H9 (cell line): ENCODE results near the gene IL3. TPM values are rescaled to one million over a fixed set of nuclear protein-coding genes. Genes with fewer than 3 reads are reported as not detected.

Source experiments
- DNase-seq: peaks from one replicate; pipeline ENCODE4 v3.0.0-alpha.2; 2017
- H2AFZ ChIP-seq: one replicate; pipeline ENCODE4 v1.6.1; 2013; ENCODE audit warnings: mild to moderate bottlenecking, low read length, control low read depth, moderate library complexity
- H2AK5ac ChIP-seq: 2 replicates; pipeline ENCODE4 v1.6.1; 2013; ENCODE audit warnings: low read length, control low read depth, mixed read lengths; ENCODE audit not compliant: insufficient read length
- H2BK120ac ChIP-seq: one replicate; pipeline ENCODE4 v1.6.1; 2013; ENCODE audit warnings: low read depth, mild to moderate bottlenecking, low read length, control low read depth, inconsistent platforms; ENCODE audit not compliant: poor library complexity, severe bottlenecking
- H2BK12ac ChIP-seq: 2 replicates; pipeline ENCODE4 v1.6.1; 2013; ENCODE audit warnings: low read length, control low read depth, mixed read lengths, low read depth; ENCODE audit not compliant: insufficient read length
- H2BK15ac ChIP-seq: 2 replicates; pipeline ENCODE4 v1.6.1; 2013; ENCODE audit warnings: low read depth, low read length, control low read depth
- H2BK20ac ChIP-seq: one replicate; pipeline ENCODE4 v1.6.1; 2013; ENCODE audit warnings: low read depth, mild to moderate bottlenecking, low read length, control low read depth, inconsistent platforms; ENCODE audit not compliant: poor library complexity, severe bottlenecking
- H2BK5ac ChIP-seq: 2 replicates; pipeline ENCODE4 v1.6.1; 2013; ENCODE audit warnings: low read length, control low read depth, mixed read lengths; ENCODE audit not compliant: insufficient read length
- H3K14ac ChIP-seq: 2 replicates; pipeline ENCODE4 v1.6.1; 2013; ENCODE audit warnings: low read length, control low read depth; ENCODE audit not compliant: insufficient read depth
- H3K18ac ChIP-seq: 2 replicates; pipeline ENCODE4 v1.6.1; 2013; ENCODE audit warnings: low read depth, mild to moderate bottlenecking, mixed read lengths, low read length, control low read depth; ENCODE audit not compliant: insufficient read length
- H3K23ac ChIP-seq: 2 replicates; pipeline ENCODE4 v1.6.1; 2013; ENCODE audit warnings: low read length, control low read depth, mixed read lengths, low read depth; ENCODE audit not compliant: insufficient read length
- H3K23me2 ChIP-seq: 2 replicates; pipeline ENCODE4 v1.6.1; 2013; ENCODE audit warnings: low read depth, mild to moderate bottlenecking, mixed read lengths, low read length, control low read depth; ENCODE audit not compliant: insufficient read length, poor library complexity, severe bottlenecking
- H3K27ac ChIP-seq: 2 replicates; pipeline ENCODE4 v1.5.1; 2013; ENCODE audit warnings: low read length, control low read depth, mixed read lengths, low read depth; ENCODE audit not compliant: insufficient read length
- H3K27me3 ChIP-seq: 2 replicates; pipeline ENCODE4 v1.6.1; 2013; ENCODE audit warnings: low read length, control low read depth, inconsistent platforms; ENCODE audit not compliant: insufficient read depth
- H3K4ac ChIP-seq: 2 replicates; pipeline ENCODE4 v1.6.1; 2013; ENCODE audit warnings: low read depth, mild to moderate bottlenecking, control low read depth, inconsistent platforms, low read length, moderate library complexity
- H3K4me1 ChIP-seq: 2 replicates; pipeline ENCODE4 v1.6.1; 2013; ENCODE audit warnings: low read length, control low read depth, inconsistent platforms; ENCODE audit not compliant: insufficient read depth
- H3K4me2 ChIP-seq: 2 replicates; pipeline ENCODE4 v1.6.1; 2013; ENCODE audit warnings: low read length, control low read depth, mixed read lengths; ENCODE audit not compliant: insufficient read length, insufficient read depth
- H3K56ac ChIP-seq: 2 replicates; pipeline ENCODE4 v1.6.1; 2013; ENCODE audit warnings: low read depth, mild to moderate bottlenecking, mixed read lengths, low read length, control low read depth; ENCODE audit not compliant: insufficient read length
- H3K79me1 ChIP-seq: 2 replicates; pipeline ENCODE4 v1.6.1; 2013; ENCODE audit warnings: low read depth, mild to moderate bottlenecking, moderate library complexity, low read length, control low read depth, inconsistent platforms; ENCODE audit not compliant: insufficient read depth, poor library complexity, severe bottlenecking
- H3K79me2 ChIP-seq: 2 replicates; pipeline ENCODE4 v1.6.1; 2013; ENCODE audit warnings: low read length, control low read depth, inconsistent platforms; ENCODE audit not compliant: insufficient read depth
- H3K9ac ChIP-seq: 2 replicates; pipeline ENCODE4 v1.6.1; 2013; ENCODE audit warnings: low read length, control low read depth, mixed read lengths; ENCODE audit not compliant: insufficient read length; ENCODE audit errors: extremely low read depth
- H3K9me3 ChIP-seq: one replicate; pipeline ENCODE4 v1.6.1; 2013; ENCODE audit warnings: low read depth, low read length, inconsistent platforms; ENCODE audit not compliant: control insufficient read depth
- H3T11ph ChIP-seq: one replicate; pipeline ENCODE4 v1.6.1; 2013; ENCODE audit warnings: mild to moderate bottlenecking, low read length, control low read depth, inconsistent platforms
- H4K20me1 ChIP-seq: one replicate; pipeline ENCODE4 v1.6.1; 2013; ENCODE audit not compliant: control insufficient read depth, insufficient read length, insufficient read depth
- H4K5ac ChIP-seq: 2 replicates; pipeline ENCODE4 v1.6.1; 2013; ENCODE audit warnings: low read depth, mild to moderate bottlenecking, mixed read lengths, low read length, control low read depth; ENCODE audit not compliant: insufficient read length
- H4K8ac ChIP-seq: replicated peaks from 2 replicates; pipeline ENCODE4 v1.6.1; 2013; ENCODE audit warnings: low read length, control low read depth, mixed read lengths, low read depth; ENCODE audit not compliant: insufficient read length
- H4K91ac ChIP-seq: 2 replicates; pipeline ENCODE4 v1.6.1; 2013; ENCODE audit warnings: low read depth, mild to moderate bottlenecking, moderate library complexity, mixed read lengths, low read length, control low read depth; ENCODE audit not compliant: insufficient read length
- H3K27ac Mint-ChIP-seq, 3 experiments: 2 replicates in 2 of 3; 3 replicates in 1 of 3; pipeline ENCODE4 v1.8.0; 2020 to 2021; ENCODE audit warnings: mixed read lengths in 3 of 3, mild to moderate bottlenecking in 1 of 3, moderate library complexity in 1 of 3
- H3K27me3 Mint-ChIP-seq: 2 replicates; pipeline ENCODE4 v1.8.0; 2021; ENCODE audit warnings: low read depth, mild to moderate bottlenecking, moderate library complexity, mixed read lengths
- H3K36me3 Mint-ChIP-seq, 3 experiments: 2 replicates in 2 of 3; 3 replicates in 1 of 3; pipeline ENCODE4 v1.8.0; 2020 to 2021; ENCODE audit warnings: low read depth in 3 of 3, mixed read lengths in 3 of 3; ENCODE audit not compliant: insufficient read depth in 1 of 3
- H3K4me1 Mint-ChIP-seq, 2 experiments: 2 replicates each; pipeline ENCODE4 v1.8.0; 2020; ENCODE audit warnings: mixed read lengths in 2 of 2
- H3K4me3 Mint-ChIP-seq, 2 experiments: 2 replicates in 1 of 2; 3 replicates in 1 of 2; pipeline ENCODE4 v1.8.0; 2020 to 2021; ENCODE audit warnings: mild to moderate bottlenecking in 2 of 2, mixed read lengths in 2 of 2, moderate library complexity in 1 of 2
- H3K9me3 Mint-ChIP-seq, 2 experiments: 2 replicates in 1 of 2; 3 replicates in 1 of 2; pipeline ENCODE4 v1.8.0; 2020; ENCODE audit warnings: mild to moderate bottlenecking in 2 of 2, mixed read lengths in 2 of 2, moderate library complexity in 1 of 2
- CTCF ChIP-seq: fragments of 200-600 bp; sonication (generic); conservative IDR thresholded peaks from 3 replicates; pipeline ENCODE4 v1.8.0; 2021; ENCODE audit warnings: antibody characterized with exemption, mild to moderate bottlenecking
- WGBS: extraction: QIAGEN DNeasy Blood & Tissue Kit; methylation state at CpG from one replicate; pipeline ENCODE4 v1.1.7; 2013; ENCODE audit warnings: missing lambda C conversion rate, low lambda C conversion rate, mixed read lengths; ENCODE audit not compliant: insufficient read length; ENCODE audit errors: extremely low coverage; 5-methylcytosine and 5-hydroxymethylcytosine counted together
- total RNA-seq: library from RNA; stranded (reverse); gene quantifications from 2 replicates; pipeline ENCODE4 v1.2.1, GENCODE V29; 2021

The IL3 gene
- total RNA-seq, 1 experiment from 2014 or later = not detected

DNA sequence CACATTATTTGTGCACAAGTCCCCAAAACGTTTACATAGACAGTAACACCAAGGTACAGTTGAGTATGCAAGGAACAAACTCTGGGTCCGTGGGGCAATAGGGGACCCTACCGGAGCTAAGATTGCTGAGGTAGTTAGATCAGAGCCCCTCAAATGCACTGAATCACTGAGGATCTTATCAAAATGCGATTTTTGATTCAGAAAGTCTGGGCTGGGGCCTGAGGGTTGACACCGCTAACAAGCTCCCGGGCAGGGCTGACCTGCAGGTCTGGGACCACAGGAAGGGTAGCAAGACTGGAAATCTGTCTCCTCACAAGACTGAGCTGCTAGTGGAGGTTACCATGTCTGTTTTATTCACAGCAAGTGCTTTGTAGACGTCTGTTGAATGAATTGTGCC lies 1.8 kb upstream of the IL3 start:
- Histone ChIP-seq H3K18ac (no peak overlapping the region), H4K91ac (no peak overlapping the region), H3K4me1 (no peaks in the 10 kb centered on the region), H3K27ac (no peak overlapping the region), H2BK120ac (no peak overlapping the region), H3K9me3 (no peaks in the 10 kb centered on the region), H3K27me3 (no peaks in the 10 kb centered on the region), H3K79me2 (no peaks in the 10 kb centered on the region), H2AK5ac (no peak overlapping the region), H4K20me1 (no peaks in the 10 kb centered on the region), H3K56ac (no peak overlapping the region), H2BK5ac (no peak overlapping the region), H4K8ac (no peak overlapping the region), H3K79me1 (no peaks in the 10 kb centered on the region), H2BK12ac (no peak overlapping the region), H3K23me2 (no peaks in the 10 kb centered on the region), H3K9ac (no peak overlapping the region), H4K5ac (no peak overlapping the region), H3K4me2 (no peak overlapping the region), H2AFZ (no peak overlapping the region), H2BK20ac (no peak overlapping the region), H3K14ac (no peak overlapping the region), H3K23ac (no peak overlapping the region), H3K4ac (no peak overlapping the region), H2BK15ac (no peak overlapping the region), H3T11ph (no peak overlapping the region)
- no peaks in the 10 kb centered on the region for H3K36me3 Mint-ChIP-seq
- no CpG with 5 or more reads among the region's 7 CpGs for WGBS
- H3K4me3 Mint-ChIP-seq = no peak overlapping the region
- H3K9me3 Mint-ChIP-seq = no peaks in the 10 kb centered on the region
- peaks cover 3 to 14% of the 10 kb centered on the region in 2 experiments; a peak in 2 of 4 replicates for H3K4me1 Mint-ChIP-seq
- H3K27me3 Mint-ChIP-seq = peaks cover 2% of the 10 kb centered on the region; the same call in 1 of the 2 replicates
- no peak for DNase-seq
- no peak for TF ChIP-seq CTCF
- H3K27ac Mint-ChIP-seq = no peak overlapping the region
